Kasumi-1 (cell line): ENCODE results near the gene CHPF.

Experiments
- DNase-seq, 2 experiments: peaks; one replicate each; lab custom pipeline; 2025; lab: John Stamatoyannopoulos, UW

The CHPF gene

GRCh38 chr2:219531639-219532377, 11.8 kb downstream of the CHPF start:
- no peak for DNase-seq

GRCh38 chr2:219530048-219530963, 13.3 kb downstream of the CHPF start:
- DNase-seq: peak; percentile 52 to 59

GRCh38 chr2:219527472-219527871, 16.1 kb downstream of the CHPF start:
- no peak for DNase-seq

GRCh38 chr2:219527076-219527394, 16.6 kb downstream of the CHPF start:
- DNase-seq: no peak

- no peak for DNase-seq
Observed at GRCh38 chr2:219526320-219527075, 17.1 kb downstream of the CHPF start.

- DNase-seq: no peak
Observed at GRCh38 chr2:219525533-219526232, 17.9 kb downstream of the CHPF start.

GRCh38 chr2:219524817-219525216, 18.8 kb downstream of the CHPF start:
- no peak for DNase-seq

- no peak for DNase-seq
Observed at GRCh38 chr2:219523031-219523671, 20.5 kb downstream of the CHPF start.

GRCh38 chr2:219522111-219523030, 21.2 kb downstream of the CHPF start:
- no peak for DNase-seq

GRCh38 chr2:219521066-219521880, 22.3 kb downstream of the CHPF start:
- peak; percentile 4 to 25 for DNase-seq

GRCh38 chr2:219520079-219520478, 23.5 kb downstream of the CHPF start:
- no peak for DNase-seq

- DNase-seq: no peak
Observed at GRCh38 chr2:219519526-219519916, 24.1 kb downstream of the CHPF start.

GRCh38 chr2:219517954-219518778, 25.4 kb downstream of the CHPF start:
- no peak for DNase-seq

GRCh38 chr2:219516888-219517287, 26.7 kb downstream of the CHPF start:
- DNase-seq: no peak

GRCh38 chr2:219515874-219516629, 27.6 kb downstream of the CHPF start:
- no peak for DNase-seq

GRCh38 chr2:219514836-219515235, 28.8 kb downstream of the CHPF start:
- no peak for DNase-seq

GRCh38 chr2:219514196-219514761, 29.3 kb downstream of the CHPF start, which contains the start of gene ASIC4:
Gene ASIC4, plus strand, starts transcription at chr2:219514482. Its CDS starts 243 bp downstream, at chr2:219514725.
- peak; percentile 32 to 41 for DNase-seq
